ENCODE results near the gene MAD1L1. TPM values are rescaled to one million over a fixed set of nuclear protein-coding genes. Genes with fewer than 3 reads are reported as not detected.

MAD1L1 gene
- total RNA-seq, 1 donor from 2014 or later = 57.6 TPM

- DNase-seq = no peak
- peaks cover 18% of the 10 kb centered on the region for H3K9me3 Mint-ChIP-seq (ENCODE audit: unreplicated experiment)
- H3K27me3 Mint-ChIP-seq (ENCODE audit: unreplicated experiment) = peaks cover 24% of the 10 kb centered on the region
- H3K27ac Mint-ChIP-seq (ENCODE audit: unreplicated experiment) = no peak overlapping the region
- H3K36me3 Mint-ChIP-seq (ENCODE audit: unreplicated experiment) = peaks cover 6% of the 10 kb centered on the region
- H3K4me3 Mint-ChIP-seq (ENCODE audit: unreplicated experiment) = peak overlapping the region; percentile 26
- H3K4me1 Mint-ChIP-seq (ENCODE audit: low read depth, unreplicated experiment) = peaks cover 44% of the 10 kb centered on the region
- no peak for TF ChIP-seq CTCF (IDR thresholded peaks at IDR 0.05; ENCODE audit: partially characterized antibody, unreplicated experiment)
Measured at GRCh38 chr7:2101630-2102374, 130.9 kb downstream of the MAD1L1 start.

GRCh38 chr7:2100278-2101208, 132.2 kb downstream of the MAD1L1 start:
- Mint-ChIP-seq H3K4me1 (ENCODE audit: low read depth, unreplicated experiment) (peaks cover 45% of the 10 kb centered on the region), H3K36me3 (ENCODE audit: unreplicated experiment) (peaks cover 6% of the 10 kb centered on the region), H3K9me3 (ENCODE audit: unreplicated experiment) (peaks cover 14% of the 10 kb centered on the region), H3K4me3 (ENCODE audit: unreplicated experiment) (no peak overlapping the region), H3K27ac (ENCODE audit: unreplicated experiment) (peak overlapping the region; percentile 43), H3K27me3 (ENCODE audit: unreplicated experiment) (peaks cover 18% of the 10 kb centered on the region)
- no peak for DNase-seq
- no peak for TF ChIP-seq CTCF (IDR thresholded peaks at IDR 0.05; ENCODE audit: partially characterized antibody, unreplicated experiment)

GRCh38 chr7:2099048-2099957, 133.4 kb downstream of the MAD1L1 start:
- DNase-seq = no peak
- Mint-ChIP-seq H3K27me3 (ENCODE audit: unreplicated experiment) (peaks cover 15% of the 10 kb centered on the region), H3K36me3 (ENCODE audit: unreplicated experiment) (peaks cover 6% of the 10 kb centered on the region), H3K4me1 (ENCODE audit: low read depth, unreplicated experiment) (peaks cover 36% of the 10 kb centered on the region), H3K27ac (ENCODE audit: unreplicated experiment) (no peak overlapping the region), H3K4me3 (ENCODE audit: unreplicated experiment) (no peak overlapping the region), H3K9me3 (ENCODE audit: unreplicated experiment) (peaks cover 14% of the 10 kb centered on the region)
- no peak for TF ChIP-seq CTCF (IDR thresholded peaks at IDR 0.05; ENCODE audit: partially characterized antibody, unreplicated experiment)

GRCh38 chr7:2098496-2098895, 134.2 kb downstream of the MAD1L1 start:
- Mint-ChIP-seq H3K27me3 (ENCODE audit: unreplicated experiment) (peaks cover 18% of the 10 kb centered on the region), H3K27ac (ENCODE audit: unreplicated experiment) (peak overlapping the region; percentile 17), H3K4me3 (ENCODE audit: unreplicated experiment) (no peak overlapping the region), H3K9me3 (ENCODE audit: unreplicated experiment) (peaks cover 15% of the 10 kb centered on the region), H3K36me3 (ENCODE audit: unreplicated experiment) (peaks cover 6% of the 10 kb centered on the region), H3K4me1 (ENCODE audit: low read depth, unreplicated experiment) (peaks cover 30% of the 10 kb centered on the region)
- TF ChIP-seq CTCF (IDR thresholded peaks at IDR 0.05; ENCODE audit: partially characterized antibody, unreplicated experiment) = no peak
- DNase-seq = no peak
